RCC 7860 (cell line): ENCODE results near the gene BZW1.
"Not testable (repeated sequence)": the region's sequence is repeated elsewhere in the genome, so short reads cannot be mapped to it uniquely, and the experiment has no call there.

Source experiments
- DNase-seq: peaks from one replicate; pipeline ENCODE4 v3.0.0-alpha.2; 2015; ENCODE audit warnings: low spot score
- FAIRE-seq: peaks from 2 replicates; lab custom pipeline; 2012; peaks lifted over from hg19 to GRCh38; lab: Jason Lieb, UNC

The BZW1 gene

DNA sequence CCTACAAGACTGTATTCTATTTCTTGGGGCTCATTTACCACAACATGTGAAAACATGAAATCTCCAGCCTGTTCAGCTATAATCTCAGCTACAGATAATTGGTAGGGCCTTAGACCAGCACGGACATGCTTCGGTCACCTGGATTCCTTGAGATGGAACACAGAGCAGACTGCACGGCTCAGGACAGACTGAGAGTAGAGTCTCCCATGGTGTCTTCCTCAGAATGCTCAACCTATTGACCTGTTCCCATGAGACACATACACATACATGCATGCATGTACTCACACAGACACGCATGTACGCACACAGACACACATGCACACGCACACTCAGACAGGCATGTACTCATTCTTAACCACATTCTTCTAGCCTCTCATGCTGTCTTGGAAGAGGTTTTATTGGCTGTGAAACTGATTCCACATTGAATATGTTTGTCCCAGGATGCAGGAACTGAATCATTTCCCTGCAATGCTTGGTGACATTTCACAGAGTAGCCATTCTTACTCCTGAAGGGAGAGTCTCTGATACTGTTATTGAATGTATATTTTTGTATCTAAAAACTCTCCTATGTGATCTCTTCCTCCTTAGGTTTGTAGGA, 23.5 kb upstream of the BZW1 start:
- FAIRE-seq (no peak), DNase-seq (peak; percentile 52)

DNA sequence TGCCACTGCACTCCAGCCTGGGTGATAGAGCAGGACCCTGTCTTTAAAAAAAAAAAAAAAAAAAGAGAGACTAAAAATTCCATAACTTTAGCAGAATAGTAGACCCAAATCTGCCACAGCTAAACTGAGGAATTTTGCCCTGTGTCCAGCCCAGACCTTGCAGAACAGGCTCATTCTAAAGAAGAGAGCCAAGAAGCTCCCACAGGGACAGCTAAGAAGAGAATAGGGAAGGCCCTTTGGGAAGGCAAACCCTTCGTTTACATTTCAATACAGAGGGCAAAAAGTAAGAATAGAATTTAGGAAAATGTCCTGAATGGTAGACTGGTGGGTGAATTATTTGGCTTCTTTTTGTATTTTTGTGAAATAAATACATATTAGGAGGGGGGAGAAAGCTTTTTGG, 21.5 kb upstream of the BZW1 start:
- DNase-seq (no peak), FAIRE-seq (no peak)

DNA sequence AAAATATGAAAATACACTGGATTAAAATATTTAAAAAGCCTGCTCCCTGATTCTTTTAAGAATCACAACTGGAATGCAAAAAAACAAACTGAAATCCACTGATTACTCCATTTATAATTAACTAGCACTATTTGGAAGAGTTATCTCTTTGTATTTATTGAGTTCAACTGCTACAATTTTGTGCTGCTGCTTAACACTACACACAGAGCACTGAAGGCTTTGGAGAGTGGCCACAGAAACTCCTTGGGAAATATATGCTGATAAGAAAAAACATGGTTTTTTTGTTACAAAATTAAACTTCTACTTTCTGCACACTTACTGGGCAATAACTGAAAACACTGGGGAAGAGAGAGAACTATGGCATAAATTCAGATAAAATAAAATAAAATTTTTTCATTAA, 19.8 kb upstream of the BZW1 start:
- FAIRE-seq = no peak
- no peak for DNase-seq

DNA sequence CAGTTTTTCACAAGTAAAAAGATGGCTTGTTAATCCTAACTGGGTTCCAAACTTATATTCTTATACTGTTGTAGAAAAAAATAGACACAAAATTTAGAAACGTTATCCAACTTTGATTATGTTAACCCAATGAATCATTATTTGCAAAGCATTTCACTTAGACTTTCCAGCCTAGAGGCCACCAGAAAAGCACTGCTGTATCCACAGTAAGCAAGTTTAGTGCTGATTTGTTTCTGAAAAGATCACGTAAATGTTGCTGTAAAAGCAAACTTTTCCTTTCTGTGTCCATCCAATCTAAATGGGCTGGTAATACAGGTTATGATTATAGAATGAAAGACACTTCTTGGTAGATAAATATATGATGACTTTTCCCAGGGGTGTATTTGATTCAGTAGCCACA, 17.6 kb upstream of the BZW1 start:
- DNase-seq (no peak), FAIRE-seq (no peak)

DNA sequence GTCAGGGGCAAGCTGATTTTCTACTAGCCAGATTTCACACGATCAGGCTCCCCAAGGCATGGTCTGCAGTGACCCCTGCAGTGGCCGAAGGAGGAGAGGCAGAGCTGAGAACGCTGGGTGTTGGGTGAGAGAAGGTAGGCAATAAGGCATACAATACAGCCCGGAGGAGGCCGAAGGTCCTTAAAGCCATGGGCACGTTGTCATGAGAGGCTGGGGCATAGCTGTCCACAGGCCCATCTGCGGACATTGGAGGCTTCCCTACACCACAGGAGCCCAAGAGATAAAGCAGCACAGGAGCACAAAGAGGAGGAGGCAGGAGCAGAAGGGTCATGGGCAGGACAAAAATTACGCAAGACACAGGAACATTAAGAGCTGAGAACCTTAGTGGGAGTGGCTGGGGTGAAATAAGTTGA, 16.7 kb upstream of the BZW1 start:
- DNase-seq = no peak
- FAIRE-seq = no peak

DNA sequence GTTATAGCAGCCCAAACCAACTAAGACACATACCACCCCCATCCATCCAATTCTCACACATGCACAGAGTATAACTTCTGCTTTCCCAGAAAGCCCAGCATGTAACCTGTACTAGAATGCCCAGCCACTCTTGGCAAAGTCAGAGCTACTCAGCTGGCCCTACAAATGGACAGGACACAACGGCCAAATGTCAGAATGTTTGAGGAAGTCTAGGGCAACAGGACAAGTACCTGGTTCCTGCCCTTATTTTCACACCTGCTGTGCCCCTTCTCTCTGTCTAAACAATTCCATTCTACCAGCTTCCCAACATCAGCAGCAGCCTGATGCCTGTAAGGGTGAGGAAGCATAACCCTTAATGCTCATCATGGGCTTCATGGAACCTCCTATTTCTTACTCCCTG, 15.1 kb upstream of the BZW1 start:
- DNase-seq = no peak
- no peak for FAIRE-seq

DNA sequence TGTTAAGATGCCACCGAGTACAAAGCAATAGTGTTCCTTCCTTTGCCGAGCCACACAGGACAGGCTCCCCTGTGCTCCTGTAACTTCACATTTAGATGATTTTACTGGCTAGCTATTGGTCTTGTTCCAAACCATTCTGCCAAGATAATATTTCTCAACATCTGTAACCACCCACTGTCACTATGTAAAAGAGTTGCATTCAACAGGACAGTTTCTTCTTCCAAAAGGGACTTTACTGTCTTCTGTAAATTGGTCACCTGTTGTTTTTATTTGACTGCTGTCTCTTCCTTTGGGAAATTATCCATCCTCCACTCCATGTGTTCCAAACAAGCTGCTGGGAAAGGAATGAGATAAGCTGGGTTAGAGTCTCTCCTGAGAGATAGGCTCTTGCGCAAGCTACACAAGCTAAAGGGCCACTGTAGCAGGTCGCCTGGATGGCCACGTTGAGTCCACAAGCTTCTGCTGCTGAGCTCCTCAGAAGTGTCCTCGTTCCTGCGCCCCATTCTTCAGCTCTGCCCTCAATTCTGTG, 14.4 kb upstream of the BZW1 start:
- FAIRE-seq = no peak
- no peak for DNase-seq

DNA sequence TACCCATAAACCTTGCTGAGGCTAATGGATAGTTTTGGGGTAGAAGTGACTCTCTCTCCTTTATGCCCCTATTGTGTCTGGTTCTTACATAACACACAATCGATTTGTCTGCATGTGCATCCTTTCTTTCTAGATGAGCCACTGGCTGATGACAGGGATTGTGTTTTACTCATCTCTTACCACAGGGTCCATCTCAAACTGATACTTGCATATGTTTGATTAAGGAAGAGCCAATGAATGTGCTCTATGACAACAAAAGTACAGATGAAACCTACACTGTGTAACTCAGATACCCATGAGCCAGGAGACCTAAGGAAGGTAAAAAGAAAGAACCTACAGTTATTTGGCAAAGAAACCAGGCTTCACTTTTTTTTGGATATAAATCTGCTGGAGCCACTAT, 13.2 kb upstream of the BZW1 start:
- no peak for FAIRE-seq

DNA sequence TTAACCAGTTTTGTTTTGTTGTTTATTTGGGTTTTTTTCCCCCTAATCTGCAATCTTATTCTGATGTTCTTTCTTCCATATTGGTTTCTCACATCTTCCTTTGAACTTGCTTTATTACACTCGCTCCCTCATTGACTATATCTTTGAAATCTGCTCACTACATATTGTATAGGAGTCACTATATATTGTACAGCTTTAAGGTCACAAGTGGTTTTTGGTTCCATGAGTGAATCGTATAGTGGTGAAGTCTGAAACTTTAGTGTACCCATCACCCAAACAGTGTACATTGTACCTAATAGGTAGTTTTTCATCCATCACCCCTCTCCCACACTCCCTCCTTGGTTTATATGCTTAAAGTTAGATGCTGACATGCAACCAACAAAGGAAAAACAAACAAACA, 11.3 kb upstream of the BZW1 start:
- DNase-seq = no peak
- FAIRE-seq = no peak

More for the DNA sequence above, 13.2 kb upstream of the BZW1 start:
- no peak for DNase-seq

DNA sequence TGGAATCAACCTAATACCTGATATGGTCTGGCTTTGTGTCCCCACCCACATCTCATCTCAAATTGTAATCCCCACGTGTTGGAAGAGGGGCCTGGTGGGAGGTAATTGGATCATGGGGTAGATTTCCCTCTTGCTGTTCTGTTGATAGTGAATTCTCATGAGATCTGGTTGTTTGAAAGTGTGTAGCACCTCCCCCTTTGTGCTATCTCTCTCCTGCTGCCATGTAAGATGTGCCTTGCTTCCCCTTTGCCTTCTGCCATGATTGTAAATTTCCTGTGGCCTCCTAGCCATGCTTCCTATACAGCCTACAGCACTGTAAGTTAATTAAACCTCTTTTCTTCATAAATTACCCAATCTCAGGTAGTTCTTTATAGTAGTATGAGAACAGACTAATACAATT, 10.3 kb upstream of the BZW1 start:
- not testable (repeated sequence) for FAIRE-seq, DNase-seq

DNA sequence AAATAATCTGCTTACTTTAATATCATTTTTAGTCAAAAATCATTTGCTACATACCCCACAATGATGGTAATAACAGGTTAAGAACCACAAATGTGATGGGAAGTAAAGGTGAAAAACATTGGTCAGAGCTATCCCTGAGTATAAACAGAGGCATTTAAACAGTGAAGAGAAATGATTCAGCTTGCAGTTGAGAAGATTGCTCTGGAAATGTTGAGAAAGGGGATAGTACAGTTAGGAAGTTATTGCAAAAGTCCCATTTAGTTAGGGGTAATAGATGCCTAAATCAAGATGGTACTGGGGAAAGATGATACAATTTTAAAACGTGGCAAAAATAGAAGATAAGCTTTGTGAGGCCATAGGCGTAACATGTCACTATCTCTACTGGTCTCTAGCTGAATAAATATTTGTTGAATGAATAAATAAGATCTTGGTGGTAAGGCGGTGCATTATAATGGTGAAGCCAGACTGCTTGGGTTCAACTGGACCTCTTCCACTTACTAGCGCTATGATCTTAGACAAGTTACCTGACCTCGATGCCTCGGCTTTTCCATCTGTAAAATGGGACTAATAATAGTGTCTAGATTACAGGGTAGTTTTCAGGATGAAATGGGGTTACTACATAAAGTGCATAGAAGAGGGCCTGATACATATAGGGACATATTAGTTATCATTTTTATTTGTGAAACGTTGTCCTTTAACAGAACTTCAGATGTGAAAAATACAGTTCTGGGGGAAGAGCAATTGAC, 2.0 kb upstream of the BZW1 start:
- FAIRE-seq = no peak
- DNase-seq = no peak

DNA sequence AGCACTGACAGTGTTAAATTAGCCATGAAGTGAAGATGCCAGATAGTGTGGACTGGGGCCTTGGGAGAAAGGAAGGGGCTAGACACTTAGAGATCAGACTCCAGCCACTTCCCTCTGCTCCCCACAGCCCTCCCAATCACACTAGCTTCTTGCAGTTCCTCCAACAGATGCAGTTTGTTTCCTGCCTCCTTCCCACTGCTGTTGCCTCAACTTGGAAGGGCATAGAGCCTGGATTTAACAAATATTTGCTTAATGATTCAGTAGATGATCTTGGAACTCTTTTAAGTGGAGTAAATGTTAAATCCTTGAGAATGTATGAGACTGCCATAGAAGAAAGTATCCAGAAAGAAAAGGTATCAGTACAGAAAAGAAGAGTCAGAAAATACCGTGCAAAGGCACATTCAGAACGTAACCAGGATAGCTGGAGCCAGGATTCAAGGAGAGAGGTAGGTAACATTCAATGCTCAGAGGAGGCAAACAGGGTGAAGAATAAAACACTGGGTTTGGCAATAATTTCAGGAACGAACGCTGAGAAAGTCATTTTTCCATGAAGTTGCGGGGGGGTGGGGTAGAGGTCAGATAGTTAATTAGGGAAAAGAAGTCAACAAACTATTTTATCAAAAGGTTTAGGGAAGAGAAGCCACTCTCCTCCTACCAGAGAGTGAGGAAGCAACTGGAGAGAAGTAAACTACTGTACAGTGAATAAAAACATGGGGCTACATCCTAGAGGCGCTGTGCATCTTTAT, 1.3 kb upstream of the BZW1 start:
- DNase-seq (no peak), FAIRE-seq (no peak)

DNA sequence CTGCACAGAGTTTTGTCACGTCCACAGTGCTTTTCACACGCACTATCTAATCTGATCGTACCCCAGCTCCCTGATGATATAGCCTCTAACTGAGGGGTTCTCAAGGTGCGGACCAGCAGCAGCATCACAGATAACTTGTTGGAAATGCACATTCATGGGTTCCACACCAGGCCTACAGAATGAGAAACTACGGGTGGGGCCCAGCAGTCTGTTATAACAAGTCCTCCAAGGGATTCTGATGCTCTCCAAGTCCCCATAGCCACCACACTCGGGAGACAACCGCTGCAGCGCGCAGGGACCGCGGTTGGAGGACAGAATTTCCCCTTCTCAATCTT, 745 bp upstream of the BZW1 start:
- DNase-seq (no peak), FAIRE-seq (no peak)

DNA sequence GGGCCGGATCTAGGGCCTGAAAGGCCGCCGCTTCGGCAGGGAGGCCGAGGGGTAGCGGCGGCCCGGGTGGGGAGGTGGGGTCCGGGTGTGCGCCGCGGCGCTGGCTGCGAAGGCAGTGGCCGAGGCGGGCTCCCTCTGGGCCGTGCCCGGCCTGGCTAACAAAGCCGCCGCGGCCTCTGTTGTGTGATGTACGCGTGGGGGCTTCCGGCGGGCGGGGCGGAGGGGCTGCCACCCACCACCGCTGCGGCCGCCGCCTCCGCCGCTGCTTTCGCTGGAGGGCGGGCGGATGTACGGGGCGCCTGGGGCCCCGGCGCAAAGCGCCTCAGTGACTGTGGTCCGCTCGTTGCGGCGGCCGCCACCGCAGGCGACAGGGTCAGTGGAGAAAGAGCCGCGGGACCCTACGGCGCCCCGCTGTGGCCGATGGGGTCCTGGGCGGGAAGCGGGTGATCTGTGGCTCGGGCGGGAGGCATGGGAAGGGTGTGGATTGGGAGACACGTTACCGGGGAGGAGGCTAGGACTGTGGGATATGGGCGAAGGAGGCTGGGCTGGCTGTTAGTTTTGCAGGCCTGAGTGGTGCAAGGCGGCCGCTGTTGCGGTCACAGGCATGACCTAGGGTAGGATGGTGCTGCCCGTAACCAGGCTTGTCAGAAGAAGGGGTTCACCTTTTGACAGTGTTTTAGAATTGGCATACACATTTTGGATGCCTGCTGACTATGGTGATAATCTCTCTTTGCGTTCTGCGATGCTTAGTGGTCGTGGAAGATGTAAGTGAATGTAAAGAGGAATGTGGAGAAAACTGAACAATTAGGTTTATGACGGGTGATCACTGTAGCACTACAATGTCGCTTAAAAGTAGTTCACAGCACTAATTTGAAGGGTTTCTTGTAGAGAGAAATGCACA, 662 bp downstream of the BZW1 start:
- DNase-seq (peak; percentile 39), FAIRE-seq (no peak)

DNA sequence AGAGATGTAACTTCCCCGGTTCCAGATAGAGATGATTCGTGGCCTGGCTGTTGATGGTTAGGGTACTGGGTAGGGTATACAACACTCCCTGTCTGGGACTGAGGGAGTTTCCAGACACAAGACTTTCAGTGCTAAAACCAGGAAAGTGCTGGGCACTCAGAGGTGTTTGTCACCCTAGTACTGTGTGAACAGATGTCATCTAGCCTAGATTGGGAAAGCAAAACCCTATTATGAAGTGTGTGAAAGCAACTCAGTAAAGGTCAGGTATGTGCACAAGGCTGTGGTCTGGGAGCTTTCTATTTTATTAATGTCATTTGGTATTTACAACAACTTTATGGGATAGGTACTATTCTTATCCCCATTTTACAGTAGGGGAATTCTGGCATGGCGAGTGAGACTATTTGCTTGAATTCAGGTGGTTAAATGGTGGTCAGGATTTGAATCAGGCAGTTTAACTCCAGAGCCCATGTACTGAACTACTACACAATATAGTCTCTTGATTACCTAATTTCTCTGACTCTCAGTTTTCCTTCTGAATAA, 2.6 kb downstream of the BZW1 start:
- FAIRE-seq (no peak), DNase-seq (no peak)

DNA sequence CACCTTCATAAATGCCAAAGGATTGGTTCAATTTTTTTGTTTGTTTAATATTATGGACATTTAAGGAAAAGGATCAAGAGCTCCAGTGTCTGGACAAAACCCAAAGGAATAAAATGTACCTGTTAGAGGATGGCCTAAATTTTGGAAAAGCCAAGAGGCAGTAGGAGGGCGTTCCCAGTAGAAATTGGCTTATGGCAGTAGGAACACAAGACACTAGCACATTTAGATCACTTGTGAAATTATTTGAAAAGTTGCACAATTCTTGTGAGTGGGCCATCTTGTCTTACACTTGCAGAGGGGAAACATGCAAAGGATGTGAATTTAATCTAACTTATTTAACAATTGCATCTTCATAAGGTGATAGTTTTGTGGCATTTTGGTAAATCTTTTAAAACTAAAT, 3.2 kb downstream of the BZW1 start:
- FAIRE-seq = no peak

DNA sequence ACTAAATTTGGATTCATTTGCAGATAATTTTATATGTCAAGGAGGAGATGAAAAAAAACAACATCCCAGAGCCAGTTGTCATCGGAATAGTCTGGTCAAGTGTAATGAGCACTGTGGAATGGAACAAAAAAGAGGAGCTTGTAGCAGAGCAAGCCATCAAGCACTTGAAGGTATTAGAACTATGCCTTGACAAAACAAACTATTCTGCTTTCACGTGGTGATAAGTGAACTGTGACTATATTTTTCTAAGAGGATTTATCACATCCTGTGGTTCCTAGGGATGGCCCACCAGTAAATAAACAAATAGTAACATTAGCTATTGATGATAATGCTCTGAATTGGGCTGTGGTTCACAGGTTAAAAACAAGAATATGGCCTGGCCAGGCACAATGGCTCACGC, 7.0 kb downstream of the BZW1 start:
- not testable (repeated sequence) for FAIRE-seq

More for the DNA sequence above, 3.2 kb downstream of the BZW1 start:
- no peak for DNase-seq

DNA sequence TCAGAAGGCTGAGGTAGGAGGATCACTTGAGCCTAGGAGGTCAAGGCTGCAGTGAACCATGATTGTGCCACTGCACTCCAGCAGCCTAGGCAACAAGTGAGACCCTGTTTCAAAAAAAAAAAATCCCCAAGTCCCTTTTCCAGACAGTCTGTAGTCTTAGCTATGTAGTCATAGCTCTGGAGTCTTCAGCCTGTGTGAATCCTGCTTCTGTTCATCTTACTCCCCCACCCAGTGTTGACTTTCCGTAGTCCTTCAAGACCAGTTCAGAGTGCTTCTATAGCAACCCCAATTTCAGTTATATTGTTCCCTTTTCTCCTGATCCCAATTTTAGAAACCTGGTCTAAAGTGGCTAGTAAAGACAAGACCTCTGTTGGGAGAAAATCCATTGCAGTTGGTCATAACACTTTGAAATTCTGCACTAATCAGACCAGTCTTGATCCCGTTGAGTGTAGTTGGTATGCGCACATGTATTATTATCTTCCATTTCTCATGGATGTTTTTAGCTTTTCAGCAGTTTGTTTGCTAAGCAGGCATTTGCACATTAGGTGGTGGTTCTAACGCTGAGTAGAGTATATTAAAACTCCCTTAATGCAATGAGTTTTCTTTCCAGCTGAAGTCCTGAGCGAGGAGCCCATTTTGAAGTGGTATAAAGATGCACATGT, 9.0 kb downstream of the BZW1 start:
- DNase-seq (no peak), FAIRE-seq (no peak)

More for the DNA sequence above, 7.0 kb downstream of the BZW1 start:
- DNase-seq = not testable (repeated sequence)

DNA sequence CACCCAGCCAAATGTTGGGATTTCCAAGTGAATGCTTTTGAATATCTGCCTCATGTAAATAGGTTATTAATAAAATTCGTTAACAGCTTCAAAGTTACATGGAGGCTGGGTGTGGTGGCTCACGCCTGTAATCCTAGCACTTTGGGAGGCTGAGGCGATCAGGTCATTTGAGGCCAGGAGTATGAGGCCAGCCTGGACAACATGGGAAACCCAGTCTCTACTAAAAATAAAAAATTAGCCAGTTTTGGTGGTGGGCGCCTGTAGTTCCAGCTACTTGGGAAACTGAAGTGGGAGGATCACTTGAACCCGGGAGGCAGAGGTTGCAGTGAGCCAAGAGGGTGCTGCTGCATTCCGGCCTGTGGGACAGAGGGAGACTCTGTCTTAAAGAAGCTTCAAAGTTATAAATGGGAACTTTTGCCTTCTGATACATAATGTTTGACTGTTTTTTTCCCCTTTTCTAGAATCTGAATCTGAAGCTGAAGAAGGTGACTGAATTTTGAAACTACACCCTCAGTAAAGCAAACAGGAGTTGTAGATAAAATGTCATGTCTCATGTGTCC, 10.1 kb downstream of the BZW1 start:
- DNase-seq (no peak), FAIRE-seq (no peak)

DNA sequence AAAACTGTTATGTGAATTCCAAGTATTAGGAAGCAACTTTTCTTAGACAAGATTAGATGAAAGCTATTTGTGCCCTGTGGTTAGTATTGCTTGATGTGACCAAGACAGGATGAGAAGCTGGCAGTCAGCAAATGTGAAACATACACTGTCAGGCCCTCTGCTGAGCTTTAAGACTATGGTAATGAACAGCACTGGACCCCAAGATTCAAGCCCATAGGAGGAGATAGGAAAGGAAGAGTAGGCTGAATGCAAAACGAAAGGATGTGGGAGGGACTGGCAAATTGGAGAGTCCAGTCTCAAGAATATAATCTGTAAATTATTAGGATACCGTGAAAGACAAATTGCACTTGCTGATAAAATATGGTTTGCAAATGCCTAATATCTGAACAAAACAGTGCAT, 16.4 kb downstream of the BZW1 start:
- FAIRE-seq (no peak), DNase-seq (no peak)
